HS-27A (cell line): ENCODE data around the gene MAGED2.
A peak's percentile ranks its signal among the peaks of the same experiment; 100 is the strongest.
"Not testable (repeated sequence)": the region's sequence is repeated elsewhere in the genome, so short reads cannot be mapped to it uniquely, and the experiment has no call there.

ENCODE experiments used
- DNase-seq: peaks from one replicate; pipeline ENCODE4 v3.0.0-alpha.2; 2012; ENCODE audit warnings: low read depth, missing footprints

Gene MAGED2, protein sequence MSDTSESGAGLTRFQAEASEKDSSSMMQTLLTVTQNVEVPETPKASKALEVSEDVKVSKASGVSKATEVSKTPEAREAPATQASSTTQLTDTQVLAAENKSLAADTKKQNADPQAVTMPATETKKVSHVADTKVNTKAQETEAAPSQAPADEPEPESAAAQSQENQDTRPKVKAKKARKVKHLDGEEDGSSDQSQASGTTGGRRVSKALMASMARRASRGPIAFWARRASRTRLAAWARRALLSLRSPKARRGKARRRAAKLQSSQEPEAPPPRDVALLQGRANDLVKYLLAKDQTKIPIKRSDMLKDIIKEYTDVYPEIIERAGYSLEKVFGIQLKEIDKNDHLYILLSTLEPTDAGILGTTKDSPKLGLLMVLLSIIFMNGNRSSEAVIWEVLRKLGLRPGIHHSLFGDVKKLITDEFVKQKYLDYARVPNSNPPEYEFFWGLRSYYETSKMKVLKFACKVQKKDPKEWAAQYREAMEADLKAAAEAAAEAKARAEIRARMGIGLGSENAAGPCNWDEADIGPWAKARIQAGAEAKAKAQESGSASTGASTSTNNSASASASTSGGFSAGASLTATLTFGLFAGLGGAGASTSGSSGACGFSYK

DNA sequence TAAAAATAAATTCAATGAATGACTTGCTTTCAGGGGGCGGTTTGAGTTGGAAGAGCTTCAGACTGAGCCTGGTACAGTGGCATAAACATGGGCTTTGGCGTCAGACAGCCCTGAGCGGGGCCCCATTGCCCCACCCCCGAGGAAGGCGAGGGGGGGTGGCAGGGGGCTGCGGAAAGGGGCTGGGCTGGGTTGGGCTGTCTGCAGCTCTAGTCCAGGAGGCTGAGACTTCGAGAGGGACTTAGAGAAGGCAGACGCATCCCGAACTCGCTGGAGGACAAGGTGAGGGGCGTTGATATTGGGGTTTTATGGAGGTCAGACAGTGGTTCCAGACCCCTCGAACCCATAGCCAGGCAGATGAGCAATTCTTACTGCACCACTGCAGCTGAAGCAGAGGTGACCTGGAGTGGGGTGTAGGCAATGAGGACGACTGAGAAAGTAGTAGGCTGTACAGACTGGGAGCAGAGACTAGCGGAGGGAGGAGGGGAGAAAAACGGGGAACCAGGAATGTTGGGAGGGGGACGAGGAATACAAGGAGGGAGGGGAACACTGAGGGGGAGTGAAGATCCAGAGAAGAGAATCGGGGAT, at the start of gene MAGED2:
MAGED2 (plus strand) TSS at position 222 of the 585 bp plus-strand sequence. CDS start 1,587 bp downstream, outside the sequence.
- no peak for DNase-seq

DNA sequence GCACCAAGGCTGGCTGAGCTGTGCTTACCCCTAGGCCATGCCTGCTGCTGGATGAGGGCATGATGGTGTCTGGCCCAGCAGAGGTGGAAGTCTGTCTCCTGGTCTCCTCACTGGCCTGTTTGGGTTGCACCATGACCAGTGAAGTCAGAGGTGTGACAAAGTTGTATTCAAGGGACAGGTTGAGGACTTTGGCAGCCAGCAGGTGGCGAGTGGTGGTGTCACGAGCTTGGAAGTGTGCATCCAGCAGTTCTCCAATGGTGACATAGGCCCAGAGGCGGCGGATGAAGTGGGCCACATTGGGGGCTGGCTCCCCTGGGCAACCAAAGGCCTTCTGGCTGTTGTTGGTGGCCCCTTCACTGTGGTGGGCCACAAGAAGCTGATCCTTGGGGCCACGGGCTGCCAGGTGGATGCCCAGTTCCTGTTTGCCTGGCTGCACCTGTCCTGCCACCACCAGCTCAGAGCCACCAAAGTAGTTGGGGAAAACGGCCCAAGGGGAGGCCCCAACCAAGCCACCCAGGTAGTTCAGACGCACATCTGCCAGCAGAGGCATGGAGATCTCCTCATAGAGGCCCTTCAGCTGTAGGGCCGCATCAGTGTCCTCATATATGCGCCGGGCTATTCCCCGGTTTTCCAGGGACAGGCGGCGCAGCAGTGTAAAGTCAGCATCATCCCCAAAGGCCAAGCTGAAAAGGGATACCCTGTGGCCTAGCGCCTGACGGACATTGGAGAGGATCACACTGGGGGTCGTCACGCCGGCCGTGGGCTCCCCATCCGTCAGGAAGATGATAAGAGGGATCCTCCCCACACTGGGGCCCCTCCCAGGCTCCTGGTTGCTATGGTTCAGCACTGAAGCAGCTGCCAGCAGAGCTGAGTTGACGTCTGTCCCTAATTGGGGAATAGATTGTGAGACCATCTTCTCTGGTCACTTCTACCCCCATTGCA, 49.2 kb upstream of the MAGED2 start:
- no peak for DNase-seq

DNA sequence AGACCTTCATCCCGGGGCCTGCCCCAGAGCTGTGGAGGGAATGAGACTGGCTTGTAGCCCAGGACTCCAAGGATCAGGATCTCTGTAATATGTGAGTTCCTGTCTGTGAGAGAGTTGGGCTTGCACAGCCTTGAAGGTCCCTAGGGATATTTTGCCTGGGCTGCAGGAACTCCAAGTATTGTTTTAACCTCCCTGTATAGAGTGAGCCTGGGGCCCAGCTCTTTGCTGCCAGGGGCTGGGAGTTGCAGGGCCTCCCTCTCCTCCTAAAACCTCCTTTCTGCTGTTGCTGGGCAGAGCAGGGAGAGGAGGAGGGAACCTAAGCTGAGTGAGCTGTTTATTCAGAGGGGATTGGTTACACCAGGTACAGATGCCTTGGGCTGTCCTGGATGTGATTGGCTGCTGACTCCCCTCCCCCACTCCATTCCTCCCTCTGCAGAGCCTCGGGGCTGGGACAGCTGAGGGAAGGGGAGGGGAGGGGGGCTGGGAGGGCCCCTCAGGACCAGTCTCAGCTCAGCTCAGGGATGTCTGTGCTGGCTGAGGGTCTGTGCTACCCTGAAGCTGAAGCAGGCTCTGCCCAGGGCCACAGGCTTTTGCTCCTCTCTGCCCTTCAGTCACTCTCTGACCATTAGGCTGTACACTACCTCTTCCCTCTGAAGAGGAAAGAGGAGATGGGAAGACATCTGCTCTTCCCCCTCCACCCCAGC, 33.0 kb upstream of the MAGED2 start:
- DNase-seq = not testable (repeated sequence)

DNA sequence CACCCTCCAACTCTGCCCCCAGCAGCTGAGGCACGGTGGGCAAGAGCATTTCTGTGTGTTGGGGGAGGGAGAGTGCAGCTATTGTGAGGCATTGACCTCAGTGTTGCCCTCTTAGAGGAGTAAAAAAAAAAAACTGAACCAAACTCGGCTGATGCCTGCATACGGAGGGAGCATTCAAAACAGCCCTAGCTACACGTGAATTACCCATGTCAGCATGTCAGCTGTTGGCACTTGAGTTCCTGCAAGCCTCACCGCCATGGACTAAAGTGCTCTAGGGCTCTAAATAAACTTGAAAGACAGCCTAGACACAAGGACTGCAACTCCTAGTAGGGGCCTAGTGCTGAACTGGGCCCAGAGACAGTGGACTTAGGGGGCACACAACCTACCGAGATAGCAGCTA, 31.5 kb upstream of the MAGED2 start:
- DNase-seq = no peak

DNA sequence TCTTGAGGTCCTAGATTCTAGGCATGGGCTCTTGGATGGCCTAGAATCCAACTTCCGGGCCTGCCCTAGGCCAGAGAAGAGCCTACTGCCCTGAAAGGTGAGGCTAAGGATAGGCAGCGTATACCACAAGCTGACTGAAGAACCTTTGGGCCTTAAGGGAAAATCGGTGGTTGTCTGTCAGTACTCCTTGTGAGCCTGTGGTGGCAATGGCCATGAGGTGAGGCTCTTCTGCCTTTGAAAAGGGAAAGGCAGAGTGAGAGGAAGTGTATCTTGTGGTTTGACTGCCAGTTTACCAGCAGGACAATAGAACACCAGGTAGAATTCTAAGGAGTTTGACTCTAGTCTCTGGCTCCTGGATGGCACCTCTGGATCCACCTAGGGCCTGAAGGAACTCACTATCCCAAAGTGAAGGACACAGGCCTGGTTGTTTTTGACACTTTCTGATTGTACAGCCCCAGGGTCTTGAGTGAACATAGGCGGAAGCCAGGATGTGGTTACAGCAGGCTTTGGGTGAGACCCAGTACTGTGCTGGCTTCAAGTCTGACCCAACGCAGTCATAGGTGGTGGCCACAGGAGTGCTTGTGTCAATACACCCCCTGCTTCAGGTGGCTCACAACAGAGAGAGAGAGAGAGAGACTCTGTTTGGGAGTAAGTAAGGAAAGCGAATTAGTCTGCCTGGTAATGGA, 30.4 kb upstream of the MAGED2 start:
- no peak for DNase-seq

DNA sequence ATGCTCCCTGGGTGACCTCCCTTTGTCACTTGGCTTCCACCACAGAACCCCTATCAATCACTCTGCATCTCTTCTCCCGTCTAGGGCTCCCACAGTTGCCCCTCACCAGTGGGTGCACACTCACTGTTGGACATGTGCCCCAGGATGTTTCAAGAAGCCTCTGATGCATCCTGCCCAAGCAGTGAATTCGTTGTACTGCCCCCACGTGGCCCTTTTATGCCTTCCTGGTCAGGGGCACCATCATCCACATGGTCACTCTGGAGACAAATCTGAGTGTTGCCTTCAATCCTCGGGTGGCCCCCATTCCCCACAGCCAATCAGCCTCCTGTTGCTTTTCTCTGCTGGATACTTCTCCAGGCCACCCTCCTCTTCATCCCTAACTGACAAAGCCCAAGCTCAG, 21.6 kb upstream of the MAGED2 start:
- DNase-seq = no peak

DNA sequence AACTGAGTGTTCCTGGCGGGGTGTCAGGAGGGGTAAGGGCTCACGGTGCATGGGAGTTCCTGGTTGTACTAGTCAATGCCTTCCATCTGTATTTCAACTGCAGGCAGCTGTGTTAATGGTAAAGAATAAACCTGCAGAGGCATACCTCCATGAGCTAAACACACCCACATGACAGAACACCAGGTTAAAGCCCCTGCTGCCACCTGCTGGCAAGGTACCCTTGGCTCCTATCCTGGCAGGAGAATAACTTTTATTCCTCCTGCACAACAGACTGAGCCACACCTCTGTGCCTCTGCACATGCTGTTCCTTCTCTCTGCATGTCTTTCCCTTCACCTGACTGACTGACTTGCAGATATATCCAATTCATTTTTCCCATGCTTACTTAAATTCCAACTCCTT, 20.6 kb upstream of the MAGED2 start:
- no peak for DNase-seq

DNA sequence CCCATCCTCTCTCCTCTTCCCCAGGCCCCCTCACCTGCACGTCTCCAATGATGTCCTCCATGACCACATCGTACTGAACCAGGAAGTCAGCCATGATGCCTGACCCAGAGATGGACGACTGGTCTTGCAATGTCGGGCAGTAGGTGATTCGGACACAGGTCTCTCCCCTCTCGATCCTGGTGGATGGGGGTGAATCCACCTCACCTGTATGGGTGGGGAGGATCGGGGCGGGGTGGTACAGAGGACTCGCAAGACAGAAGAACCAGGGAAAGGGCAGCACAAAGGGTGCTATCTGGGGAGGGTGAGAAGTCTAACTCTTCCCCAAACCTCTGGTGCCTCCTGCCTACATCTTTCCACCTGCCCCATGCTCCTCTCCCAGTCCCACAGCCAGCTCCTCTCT, 19.1 kb upstream of the MAGED2 start:
- DNase-seq = no peak

DNA sequence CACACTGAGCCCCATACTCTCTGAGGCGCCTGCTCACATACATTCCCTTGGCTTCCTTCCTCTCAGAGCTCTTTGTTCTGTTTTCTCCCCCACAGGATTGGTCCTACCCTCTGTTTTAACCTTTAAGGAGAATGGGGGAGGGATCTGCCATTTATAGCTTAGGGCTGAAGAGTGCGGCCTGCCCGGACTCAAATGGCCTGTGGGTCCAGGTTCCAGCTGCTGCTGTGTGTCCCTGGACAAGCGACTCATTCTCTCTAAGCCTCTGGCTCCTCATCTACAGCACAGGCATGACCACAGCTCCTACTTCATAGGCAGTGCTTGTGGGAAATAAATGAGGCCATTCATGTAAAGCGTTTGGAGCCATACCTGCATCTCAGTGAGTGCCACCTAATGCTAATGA, 18.1 kb upstream of the MAGED2 start:
- not testable (repeated sequence) for DNase-seq

DNA sequence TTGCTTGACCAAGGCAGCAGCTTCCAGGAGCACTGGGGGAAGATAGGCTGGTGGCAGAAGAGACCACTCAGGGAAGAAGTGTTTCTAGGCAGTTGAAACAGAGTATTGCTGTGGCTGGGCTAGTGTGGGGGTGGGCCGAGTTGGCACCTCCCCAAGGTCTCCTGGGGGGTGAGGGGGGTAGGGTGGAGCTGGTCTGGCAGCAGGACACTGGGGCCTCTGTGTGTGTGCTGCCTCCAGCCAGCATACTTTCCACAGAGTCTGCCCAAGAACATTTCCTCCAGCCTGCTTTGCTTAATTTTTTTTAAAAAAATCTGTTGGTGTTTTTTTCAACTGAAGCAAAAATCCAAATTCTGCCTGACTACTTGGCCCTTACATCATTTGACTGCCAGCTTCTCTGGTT, 13.5 kb upstream of the MAGED2 start:
- no peak for DNase-seq

DNA sequence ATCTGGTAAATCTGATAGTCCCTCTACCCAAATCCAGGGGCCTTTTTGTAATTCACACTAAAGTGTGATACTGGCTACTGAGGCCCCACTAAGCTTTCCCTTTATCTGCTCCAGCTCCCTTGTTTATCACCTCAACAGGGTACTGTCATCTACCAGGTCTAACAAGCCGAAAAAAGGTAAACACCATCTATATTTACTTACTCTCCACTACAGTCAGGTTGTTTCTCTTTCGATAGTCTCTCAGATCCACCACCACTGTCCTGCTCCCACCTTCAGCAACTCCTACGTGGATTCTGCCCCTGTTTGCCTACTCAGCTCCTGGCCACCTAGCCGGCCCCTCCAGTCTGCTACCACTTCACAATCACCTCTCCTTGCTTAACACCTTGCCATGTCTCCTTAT, 12.8 kb upstream of the MAGED2 start:
- DNase-seq = no peak

DNA sequence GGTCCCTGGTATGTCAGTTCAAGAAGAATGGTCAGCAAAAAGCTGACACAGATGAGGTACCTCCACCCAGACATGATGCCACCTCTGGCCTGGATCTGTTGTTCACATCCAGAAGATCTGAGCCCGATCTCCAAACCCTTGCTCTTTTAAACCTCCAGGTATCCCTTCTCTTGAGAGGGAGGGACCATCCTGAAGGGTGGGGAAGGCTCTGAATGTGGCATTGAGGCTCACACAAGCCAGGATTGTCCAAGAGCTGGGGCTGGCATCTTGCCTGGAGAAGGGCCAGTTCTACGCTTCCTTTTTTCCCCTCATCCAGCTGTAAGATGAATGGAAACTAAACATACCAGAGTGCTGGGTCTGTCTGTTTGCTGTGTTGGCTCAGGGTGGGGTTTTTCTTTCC, 9.4 kb upstream of the MAGED2 start, which contains the start of gene ITIH6:
ITIH6 (minus strand) TSS at position 119 of the 400 bp plus-strand sequence; CDS start at position 74, 45 bp downstream.
- no peak for DNase-seq

DNA sequence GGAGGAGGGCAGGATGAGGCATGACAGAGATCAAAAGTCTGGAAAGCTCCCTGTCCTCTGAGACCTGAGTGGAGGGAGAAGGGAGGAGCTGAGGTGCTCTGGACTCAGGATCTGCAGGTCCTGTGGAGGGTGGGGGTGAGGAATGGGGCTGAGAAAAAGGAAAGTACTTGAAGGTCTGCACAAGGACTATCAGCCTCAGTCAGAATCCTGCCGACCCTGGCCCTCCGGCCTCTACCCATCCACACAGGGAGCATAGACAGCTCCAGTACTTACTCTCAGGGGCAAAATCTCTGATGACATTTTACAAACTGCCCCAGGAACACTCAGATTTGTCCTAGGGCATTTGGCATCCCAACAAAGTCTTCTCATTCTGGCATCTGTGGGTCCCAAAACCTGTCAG, 8.5 kb upstream of the MAGED2 start:
- no peak for DNase-seq

DNA sequence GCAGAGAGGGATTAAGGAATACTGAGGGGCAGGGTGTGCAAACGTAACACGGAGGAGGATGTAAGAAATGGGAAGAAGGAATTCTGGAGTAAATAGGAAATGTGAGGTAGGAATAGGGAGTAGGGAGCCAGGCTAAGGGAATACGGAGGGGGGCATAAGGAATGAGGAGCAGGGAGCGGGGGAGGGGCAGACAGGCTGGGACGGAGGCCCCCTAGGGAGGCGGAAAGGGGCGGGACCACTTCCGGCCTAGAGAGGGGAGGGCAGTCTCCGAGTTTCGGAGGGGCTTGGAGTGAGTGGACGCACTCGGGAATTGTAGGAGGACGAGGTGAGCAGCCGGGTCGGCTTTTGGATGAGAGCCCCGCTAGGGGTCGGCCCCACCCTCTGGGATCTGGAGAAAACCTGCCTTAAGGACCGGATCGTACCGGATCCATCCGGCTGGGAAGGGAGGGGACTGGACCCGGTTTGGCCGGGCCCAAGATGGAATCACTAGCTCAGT, 612 bp downstream of the MAGED2 start:
- DNase-seq = no peak

DNA sequence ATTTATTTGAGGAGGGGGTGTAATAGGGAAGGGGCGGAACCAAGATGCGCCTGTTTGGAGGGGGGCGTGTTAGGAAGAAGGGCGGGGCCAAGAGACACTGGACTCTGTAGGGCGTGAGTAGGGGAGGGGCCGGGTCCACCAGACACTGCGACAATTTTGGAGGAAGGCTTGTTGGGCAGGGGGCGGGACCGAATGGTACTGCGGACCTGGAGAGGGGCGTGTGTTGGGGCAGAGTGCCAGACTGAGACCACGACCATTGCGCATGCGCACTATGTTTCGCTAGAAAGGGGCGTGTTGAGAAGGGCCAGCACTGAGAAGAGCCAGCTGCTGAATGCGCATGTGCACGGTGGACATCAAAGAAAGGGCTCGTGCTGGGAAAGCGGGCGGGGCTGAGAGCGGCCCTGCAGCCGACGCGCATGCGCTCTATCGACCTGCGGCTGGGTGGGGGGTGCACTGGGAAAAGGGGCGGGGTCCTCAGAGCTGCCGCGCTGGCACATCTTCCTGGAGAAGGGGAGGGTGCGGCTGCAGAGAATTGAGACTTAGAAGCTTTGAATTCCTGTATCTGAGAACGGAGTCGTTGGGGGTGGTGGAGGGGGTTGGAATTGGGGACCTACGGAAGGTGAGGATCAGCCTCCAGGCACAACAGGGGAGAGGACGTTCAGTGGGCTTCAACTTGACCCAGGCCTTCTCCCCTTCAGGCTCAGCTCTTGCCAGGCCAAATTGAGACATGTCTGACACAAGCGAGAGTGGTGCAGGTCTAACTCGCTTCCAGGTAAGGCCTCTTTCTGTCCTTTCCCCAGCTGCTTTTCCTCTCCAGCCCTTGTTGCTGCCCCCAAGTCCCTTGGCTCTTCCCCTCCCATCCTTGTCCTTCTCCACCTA, 1.3 kb downstream of the MAGED2 start:
- peak; percentile 85 for DNase-seq

DNA sequence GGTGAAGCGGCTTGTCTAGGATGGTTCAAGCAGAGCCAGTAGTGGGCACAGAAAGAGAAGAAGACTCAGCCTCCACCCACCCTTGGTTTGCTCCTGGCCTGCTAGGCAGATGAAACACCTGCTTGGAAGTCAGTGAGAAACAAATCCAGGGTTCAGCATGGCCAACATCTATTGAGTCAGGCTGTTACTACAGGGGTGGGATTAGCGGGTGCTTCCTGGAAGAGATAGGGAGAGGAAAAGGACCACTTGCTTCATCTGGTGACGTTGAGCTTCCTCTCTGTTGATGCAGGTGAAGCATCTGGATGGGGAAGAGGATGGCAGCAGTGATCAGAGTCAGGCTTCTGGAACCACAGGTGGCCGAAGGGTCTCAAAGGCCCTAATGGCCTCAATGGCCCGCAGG, 3.0 kb downstream of the MAGED2 start:
- no peak for DNase-seq

DNA sequence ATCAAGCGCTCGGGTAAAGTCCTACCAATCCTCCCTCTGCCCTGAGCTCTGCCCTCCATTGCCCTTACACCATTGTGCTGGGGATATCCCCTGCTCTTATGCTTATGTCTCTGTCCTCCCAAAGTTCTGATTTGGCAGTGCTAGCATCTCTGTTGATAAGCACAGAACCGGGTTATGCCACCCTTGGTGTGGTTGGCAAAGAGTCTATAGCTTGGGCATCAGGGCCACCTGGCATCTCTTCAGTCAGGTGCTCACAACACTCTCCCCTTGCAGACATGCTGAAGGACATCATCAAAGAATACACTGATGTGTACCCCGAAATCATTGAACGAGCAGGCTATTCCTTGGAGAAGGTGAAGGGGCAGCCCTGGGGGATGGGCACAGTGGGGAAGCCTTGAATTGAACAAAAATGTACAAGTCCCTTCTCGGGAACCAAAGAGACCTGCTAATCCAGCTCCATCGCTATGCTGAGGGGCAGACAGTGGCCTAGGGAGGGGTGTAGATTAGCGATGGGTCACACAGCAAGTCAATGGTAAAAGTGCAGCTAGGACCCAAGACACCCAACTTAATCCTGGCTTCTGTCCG, 3.8 kb downstream of the MAGED2 start:
- DNase-seq = no peak

DNA sequence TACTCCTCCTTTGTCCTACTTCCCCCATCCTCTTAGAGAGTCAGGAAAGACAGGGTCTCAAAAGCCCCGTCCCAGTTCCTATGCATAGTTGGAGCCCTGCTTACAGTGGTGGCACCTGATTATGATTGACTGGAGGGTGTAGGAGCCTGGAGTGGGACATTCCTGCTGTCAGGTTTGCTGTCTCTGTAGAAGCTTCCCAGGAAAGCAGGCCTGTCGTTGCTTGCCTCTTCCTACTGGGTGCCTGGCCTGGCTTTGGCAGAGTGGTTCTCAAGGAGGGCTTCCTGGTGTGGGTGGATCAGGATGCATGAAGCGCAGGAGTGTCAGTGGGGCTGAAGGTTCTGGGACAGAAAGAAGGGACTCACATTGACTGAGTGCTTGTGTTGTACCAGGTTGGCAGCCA, 4.8 kb downstream of the MAGED2 start:
- DNase-seq = no peak

DNA sequence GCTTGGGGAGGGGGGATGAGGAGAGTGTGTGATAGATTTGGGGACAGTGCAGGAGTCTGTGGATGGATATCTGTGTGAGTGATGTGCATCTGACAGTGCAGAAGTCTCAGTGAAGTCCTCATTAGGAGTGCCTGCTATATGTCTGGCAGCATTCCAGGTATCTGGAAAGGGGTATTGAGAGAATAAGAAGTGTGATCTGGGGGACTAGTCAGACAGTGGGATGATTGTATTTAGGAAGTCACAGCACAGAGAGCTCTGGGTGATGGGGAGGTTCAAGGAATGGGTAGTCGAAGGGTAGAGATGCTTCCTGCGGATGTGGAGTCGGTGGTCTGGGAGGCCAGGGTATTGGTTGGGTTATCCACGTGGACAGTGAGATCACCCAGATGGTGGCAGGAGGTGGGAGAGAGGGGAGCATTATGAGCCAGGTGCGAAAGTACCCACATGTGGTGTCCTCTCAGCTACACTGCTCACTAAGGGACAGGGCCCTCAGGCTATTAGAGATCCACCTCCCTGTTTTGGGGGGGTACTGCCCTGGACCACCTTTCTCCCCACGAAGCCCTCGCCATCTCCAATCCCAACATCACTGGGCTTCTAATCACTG, 9.8 kb downstream of the MAGED2 start:
- DNase-seq = no peak
